MM.1S (cell line): Measurements from ENCODE around the gene MOXD1.

Source experiments
- EZH2 ChIP-seq: fragments of 300-600 bp; sonication (generic); optimal IDR thresholded peaks from 2 replicates; pipeline ENCODE3; 2017; ENCODE audit warnings: low read depth, mild to moderate bottlenecking, antibody characterized with exemption, low read length, mixed read lengths
- TF ChIP-seq, protein P1 (sequence below): fragments of 300-600 bp; sonication (generic); IDR thresholded peaks from 2 replicates; pipeline ENCODE4 v1.5.1; 2016; ENCODE audit warnings: antibody characterized with exemption, low read length, mixed read lengths

DNA sequence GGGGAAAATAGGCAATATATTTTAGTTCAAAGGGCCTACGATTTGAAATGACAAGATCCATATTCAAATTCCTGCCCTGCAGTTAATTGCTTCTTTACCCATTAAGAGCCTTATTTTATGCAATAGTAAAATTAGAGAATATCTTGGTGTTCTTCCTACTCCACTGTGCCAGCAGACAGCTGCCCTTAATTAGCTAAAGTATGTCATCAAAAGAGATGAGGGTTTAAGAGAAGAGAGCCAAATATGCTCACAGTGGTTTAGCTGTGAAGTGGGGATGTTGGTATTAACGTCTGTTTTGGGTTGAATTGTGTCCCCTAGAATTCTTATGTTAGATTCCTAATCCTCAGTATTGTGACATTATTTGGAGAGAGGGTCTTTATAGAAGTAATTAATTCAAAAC, 148.1 kb downstream of the MOXD1 start:
- TF ChIP-seq, protein P1, sequence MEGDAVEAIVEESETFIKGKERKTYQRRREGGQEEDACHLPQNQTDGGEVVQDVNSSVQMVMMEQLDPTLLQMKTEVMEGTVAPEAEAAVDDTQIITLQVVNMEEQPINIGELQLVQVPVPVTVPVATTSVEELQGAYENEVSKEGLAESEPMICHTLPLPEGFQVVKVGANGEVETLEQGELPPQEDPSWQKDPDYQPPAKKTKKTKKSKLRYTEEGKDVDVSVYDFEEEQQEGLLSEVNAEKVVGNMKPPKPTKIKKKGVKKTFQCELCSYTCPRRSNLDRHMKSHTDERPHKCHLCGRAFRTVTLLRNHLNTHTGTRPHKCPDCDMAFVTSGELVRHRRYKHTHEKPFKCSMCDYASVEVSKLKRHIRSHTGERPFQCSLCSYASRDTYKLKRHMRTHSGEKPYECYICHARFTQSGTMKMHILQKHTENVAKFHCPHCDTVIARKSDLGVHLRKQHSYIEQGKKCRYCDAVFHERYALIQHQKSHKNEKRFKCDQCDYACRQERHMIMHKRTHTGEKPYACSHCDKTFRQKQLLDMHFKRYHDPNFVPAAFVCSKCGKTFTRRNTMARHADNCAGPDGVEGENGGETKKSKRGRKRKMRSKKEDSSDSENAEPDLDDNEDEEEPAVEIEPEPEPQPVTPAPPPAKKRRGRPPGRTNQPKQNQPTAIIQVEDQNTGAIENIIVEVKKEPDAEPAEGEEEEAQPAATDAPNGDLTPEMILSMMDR, result no peak
- no peak for TF ChIP-seq EZH2
